Measurements from ENCODE around the gene VAV1.

GRCh38 chr19:6821639-6822310, 49.3 kb downstream of the VAV1 start:
- TF ChIP-seq POLR2AphosphoS5 (IDR thresholded peaks at IDR 0.05; ENCODE audit: low read depth, low read length) (no peak), CTCF (IDR thresholded peaks at IDR 0.05) (no peak), REST (IDR thresholded peaks at IDR 0.05; ENCODE audit: insufficient read depth in 1 of 2, low read depth in 2 of 2, low read length in 1 of 2) (no peak)
